HG03442 (cell line): ENCODE measurements around the gene ARHGAP25.

Experiments used
- ATAC-seq: cut with Tn5 transposase; IDR thresholded peaks from one replicate; pipeline ENCODE4 v1.9.1; 2021; ENCODE audit warnings: mild to moderate bottlenecking, moderate library complexity; ENCODE audit not compliant: unreplicated experiment

Gene ARHGAP25, protein sequence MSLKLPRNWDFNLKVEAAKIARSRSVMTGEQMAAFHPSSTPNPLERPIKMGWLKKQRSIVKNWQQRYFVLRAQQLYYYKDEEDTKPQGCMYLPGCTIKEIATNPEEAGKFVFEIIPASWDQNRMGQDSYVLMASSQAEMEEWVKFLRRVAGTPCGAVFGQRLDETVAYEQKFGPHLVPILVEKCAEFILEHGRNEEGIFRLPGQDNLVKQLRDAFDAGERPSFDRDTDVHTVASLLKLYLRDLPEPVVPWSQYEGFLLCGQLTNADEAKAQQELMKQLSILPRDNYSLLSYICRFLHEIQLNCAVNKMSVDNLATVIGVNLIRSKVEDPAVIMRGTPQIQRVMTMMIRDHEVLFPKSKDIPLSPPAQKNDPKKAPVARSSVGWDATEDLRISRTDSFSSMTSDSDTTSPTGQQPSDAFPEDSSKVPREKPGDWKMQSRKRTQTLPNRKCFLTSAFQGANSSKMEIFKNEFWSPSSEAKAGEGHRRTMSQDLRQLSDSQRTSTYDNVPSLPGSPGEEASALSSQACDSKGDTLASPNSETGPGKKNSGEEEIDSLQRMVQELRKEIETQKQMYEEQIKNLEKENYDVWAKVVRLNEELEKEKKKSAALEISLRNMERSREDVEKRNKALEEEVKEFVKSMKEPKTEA

DNA sequence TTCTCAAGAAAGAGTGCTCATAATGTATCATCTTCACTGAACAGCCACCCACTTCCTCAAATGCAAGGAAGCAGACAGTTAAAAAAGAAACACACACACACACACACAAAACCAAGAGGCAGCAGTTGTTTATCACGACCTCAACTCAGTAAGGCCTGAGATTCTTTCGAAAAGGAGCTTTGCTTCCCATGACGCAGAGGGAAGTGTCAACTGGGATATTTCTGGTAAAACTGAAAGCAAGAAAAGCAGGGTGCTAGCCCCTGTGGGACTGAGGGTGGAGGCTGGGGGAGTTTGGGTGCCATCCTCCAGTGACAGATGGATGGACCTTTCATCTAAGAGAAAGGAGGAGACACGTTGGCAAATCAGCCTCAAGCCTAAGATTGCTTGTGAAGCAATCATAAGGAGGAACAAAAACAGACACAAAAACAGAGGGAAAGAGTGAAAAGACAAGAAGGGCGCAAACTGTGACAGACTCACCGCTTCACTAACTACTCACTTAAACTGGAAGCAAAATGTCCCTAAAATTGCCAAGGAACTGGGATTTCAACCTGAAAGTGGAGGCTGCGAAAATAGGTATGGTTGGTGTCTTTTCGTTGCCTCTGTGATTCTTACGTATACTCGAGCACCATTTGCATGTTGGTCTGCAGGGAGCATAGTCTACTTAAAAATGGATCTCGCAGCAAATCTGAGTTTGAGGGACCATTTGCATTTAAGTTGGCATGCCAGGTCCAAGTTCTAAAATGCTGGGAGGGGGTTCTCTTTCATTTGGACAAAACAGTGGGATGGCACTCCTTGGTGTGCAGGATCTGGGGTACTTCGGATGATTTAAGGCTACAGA lies at the start of gene ARHGAP25:
Gene ARHGAP25, plus strand, starts transcription at position 124 of the 838 bp plus-strand sequence. Its CDS starts 389 bp downstream, at position 513.
- peak; percentile 48 for ATAC-seq

DNA sequence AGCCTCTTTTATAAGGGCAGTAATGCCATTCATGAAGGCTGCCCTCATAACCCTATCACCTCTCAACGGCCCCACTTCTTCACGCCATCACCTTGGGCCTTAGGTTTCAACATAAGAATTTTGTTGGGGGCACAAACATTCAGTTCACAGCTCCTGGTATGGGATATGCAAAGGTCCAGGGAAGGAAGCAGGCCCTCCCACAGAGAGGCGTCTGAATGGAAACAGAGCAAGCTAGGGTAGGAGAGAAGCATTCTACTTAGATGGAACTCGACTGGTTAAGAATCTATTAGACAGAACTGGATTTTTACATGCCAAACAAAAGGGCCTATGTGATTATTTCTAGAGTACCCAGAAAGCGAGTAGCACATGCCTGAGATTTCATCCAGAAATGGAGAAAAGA lies 48.4 kb upstream of the ARHGAP25 start:
- ATAC-seq, result no peak

DNA sequence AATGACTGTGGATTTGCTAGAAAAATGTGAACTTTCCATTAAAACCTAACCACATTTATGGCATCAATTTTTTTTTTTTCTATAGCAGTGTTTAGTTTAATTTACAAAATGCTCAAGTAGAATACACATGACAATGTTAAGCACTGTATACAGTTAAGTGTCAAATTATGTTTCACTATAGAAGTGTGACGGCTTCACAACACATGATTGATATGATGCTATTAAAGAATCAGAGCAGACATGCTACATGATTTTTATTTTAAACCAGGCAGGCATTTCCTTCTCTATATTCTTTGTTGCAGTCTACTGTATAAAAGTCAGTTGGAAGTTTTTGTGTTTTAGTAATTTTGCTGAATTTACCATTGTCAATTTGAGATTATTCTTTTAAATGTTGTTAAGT lies 47.6 kb upstream of the ARHGAP25 start:
- ATAC-seq, result no peak

DNA sequence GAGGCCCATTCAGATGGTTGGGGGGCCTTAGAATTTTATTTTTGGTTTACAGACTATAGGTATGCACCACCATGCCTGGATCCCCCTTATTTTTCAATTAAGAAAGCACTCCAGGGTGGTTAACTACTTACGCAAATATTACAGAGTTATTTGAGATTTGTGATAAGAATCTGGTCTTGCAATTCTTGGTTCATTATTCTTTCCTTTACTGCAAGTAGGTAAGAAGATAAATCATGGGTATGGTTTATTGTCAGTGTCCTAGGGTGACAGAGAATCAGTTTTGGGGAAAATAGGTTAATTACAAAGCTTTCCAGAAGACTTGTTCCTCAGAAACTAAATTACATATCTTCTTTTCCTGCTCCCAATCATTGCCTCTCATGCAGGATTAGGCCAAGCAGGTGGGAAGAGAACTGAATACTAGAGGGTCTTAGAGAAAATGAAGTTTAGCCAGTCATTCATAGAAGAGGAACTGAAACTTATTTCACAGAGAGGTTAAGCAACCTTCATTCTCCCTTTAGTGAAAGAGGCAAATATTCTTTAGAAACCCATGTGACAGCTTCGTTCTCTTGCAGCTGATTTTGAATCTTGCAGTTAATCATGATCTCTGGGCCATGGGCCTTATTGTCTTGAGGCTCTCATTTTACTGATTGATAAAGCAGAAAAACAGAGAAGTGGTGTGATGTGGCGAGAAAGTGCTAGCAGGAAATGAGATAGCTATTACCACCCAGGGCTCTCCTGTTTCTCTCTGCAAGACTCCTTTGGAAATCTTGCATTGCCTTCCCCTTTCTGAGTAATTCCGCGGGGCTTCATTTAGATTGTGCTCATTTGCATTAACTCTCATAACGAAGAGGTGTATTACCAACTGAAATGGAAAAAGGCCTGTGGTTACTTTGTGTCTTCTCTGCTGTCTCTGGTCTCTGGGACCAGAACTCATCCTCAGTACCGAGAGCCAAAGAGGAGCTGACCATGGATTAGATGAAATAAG lies 44.8 kb upstream of the ARHGAP25 start:
- ATAC-seq, result peak; percentile 90

DNA sequence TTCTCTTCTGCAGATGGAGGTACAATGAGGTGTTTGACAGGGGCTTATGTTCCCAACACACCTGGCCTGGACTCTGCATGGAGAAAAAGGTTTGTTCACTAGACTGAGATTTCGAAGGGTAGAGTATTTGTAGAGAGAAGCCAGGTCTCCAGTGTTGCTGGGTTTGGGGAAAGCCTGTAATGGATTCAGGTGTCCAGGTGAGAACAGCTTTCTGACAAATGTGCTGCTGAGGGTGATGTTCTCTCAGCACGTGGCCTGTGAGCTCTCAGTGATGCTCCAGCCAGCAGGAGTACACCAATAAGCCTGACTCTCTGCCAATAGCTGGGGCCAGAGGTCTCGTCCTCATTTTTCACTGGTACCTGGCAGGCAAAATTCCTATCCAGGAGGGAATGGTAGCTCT lies 43.8 kb upstream of the ARHGAP25 start:
- ATAC-seq, result no peak

DNA sequence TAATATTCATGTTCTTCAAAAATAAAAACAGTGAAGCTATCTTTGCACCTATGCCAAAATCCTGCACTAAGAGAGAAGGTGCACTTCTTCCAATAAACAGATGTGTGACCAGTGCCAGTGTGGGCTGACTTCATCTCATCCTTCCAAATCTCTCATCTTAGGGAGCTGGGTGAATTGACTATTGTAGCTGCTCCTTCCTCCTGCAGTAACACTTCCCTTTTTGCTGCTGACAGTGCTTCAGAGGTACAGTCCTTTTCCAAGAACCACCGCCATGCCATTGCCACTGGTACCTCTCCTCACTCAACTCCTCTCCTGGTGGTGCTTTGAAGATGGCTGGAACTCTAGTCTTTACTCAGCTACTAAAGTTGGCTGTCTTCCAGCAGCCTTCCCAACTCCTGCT lies 42.1 kb upstream of the ARHGAP25 start:
- no peak for ATAC-seq

DNA sequence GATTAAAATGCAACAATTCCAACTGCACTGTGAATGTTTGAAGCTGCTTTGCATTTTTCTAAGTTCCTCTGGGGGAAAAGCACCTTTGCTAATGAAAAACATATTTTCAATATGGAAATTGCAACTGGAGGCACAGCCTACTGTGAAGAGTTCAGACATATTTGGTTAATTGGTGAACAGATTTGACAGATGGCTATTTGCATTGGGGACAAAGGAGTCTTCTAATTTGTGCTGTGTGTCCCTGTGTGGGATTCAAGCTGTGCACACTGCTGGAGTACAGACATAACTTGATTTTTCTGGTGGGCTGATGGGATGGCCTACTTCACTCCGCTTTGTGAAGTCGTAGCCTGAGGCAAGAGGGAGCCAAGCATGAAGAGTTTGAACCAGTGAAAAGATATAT lies 40.7 kb upstream of the ARHGAP25 start:
- ATAC-seq, result no peak

DNA sequence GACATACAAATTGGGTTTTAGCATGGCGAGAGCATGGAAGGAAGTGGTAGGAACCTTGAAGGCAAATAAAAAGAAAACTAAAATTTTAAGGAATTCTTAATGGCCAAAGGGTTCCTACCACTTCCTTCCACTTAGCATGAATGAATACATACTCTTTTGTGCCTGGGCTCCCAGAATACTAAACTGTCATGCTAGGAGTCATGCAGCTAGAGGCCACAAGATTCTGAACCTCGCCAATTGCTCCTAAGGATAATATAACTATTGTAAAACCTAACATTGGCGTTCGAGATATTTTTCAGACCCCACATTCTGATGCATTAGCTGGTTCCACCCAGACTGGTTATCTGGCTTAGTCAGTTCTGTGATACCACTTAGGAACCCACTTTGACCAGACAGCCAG lies 38.6 kb upstream of the ARHGAP25 start:
- ATAC-seq, result no peak

DNA sequence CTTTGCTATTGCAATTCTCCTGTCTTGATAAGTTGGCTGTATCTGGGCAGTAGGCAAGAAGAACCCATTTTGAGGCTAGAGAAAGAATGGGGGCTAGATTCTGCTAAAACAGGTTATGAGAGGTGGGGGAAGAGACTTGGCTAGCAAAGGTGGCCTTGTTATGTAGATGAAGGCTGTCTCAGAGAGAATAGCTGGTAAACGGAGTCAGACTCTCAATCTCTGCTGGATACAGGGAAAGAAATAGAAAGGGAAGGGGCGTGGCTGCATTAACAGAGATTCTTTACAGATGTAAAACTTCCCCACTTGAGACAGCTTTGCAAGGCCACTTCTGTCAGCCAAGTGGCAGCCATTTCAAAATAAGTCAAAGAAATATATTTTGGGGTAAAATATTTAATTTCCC lies 38.1 kb upstream of the ARHGAP25 start:
- ATAC-seq, result no peak

DNA sequence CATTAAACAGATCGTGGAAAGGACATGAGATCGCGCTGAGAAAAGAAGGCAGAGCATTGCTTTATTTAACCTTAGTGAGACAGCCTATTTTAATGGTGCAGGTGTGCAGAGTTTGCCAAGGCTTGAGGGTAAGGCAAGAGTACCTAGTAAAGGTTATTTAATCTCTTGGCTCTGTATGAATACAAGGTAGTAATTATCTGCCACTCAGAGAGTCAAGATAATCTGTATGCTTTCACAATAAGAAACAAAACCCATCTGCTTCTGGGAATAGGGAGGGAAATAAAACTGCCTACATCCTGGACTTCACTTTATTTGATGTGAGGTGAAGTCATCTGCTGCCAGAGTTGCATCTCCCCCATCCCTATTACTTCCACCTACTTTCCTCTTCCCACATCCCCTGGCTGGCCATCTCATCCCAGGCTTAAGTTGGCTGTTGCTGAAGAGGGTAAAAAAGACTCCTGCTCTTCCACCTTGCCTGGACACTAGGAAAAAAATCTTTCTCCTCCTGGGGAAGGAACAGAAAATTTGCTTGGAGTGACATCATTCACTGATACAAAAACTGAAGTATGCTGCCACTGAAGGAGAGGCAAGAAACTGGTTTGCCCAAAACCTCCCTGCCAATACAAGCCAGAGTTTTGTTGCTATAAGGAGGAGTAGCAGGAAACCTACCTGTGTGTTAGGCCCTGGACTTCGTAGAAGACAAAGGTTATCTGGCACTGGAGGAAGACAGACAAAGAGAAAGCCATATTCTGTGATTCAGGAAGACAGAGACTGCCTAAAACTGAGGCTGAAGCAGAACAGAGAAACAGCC lies 35.8 kb upstream of the ARHGAP25 start:
- no peak for ATAC-seq

DNA sequence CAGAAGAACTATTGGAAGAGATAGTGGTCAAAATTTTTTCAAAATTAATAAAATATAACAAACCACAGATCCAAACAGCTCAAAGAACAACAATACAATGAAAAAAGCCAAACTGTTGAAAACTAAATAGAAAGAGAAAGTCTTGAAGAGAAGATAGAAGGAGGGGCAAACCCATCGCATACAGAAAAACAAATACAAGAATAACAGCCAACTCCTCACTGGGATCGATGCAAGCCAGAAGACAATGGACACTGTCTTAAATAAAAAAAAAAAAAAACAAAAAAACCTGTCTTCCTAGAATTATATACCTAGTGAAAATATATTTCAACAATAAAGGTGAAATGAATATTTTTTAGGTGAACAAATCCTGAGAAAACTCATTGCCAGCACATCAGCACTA lies 34.1 kb upstream of the ARHGAP25 start:
- ATAC-seq, result no peak

DNA sequence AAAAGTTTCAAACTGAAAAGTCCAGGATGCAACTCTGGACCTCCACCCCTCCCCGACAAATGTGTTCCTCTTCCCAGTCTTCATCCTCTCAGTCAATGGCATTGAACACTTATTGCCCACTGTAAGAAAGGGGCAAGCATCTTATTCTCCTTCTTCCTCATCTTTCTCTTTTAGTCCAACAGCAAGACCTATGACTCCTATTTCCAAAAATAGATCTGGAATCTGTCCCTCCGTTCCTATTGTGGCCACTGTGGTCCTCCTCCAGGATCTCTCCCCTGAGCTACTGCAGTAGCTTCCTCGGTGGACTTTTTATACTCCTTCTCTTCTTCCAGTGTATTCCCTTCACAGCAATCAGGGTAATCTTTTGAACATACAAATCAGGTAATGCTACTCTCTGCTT lies 28.0 kb upstream of the ARHGAP25 start:
- ATAC-seq, result no peak

DNA sequence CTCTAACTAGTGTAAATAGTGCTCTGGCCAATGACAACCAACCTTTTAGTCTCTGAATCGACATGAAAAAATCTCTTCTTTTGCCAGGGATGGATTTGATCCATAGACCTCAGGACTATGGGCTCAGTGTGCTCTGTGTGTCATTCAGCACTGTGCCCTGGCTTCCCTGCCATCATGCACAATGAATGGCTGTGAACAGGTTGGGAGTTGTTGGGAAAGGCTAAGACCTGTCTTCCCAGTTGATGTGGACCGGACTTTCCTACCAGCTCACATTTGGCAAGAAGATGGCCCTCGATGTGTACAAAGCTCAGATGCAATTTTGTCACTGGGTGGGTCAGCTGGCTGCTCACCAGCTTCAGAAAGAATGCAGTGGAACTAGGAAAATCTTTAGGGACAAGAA lies 26.0 kb upstream of the ARHGAP25 start:
- ATAC-seq, result no peak

DNA sequence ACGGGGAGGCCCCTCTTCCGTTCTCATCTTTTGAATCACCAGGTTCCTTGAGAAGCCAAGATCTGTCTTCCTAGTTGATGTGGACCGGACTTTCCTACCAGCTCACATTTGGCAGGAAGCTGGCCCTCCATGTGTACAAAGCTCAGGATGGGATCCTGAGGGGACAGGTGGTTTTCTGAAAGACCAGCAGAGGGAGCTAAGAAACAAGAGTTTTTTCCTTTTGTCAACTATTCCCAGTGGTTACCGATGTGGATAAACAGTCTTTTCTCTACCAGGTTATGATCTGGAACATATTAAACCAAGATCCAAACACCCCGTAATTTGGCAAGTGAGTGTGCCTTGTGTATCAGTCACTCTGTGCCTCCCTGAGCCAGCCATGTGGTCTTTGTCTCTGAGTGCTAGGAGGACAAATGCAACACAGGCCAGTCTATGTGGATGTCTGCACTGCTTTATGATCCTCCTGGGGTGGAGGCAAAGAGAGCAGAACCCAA lies 25.1 kb upstream of the ARHGAP25 start:
- no peak for ATAC-seq

DNA sequence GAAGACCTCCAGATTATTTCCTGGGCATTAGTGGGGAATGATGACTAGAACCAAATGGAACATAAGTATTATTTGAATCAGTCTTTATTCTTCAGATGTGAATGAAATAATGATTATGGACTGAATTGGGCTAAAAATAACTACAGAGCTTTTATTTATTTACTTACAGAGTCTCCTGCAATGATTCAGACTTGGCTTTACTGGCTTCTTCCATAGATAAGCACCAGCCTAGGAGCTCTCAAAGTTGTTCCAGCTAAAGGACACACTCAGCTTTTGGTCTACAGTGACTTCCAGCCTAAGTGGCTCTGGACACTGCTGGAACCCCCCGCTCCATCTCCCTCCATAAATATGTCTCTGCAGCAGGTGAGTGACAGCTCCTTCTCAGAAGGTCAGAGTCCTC lies 24.3 kb upstream of the ARHGAP25 start:
- ATAC-seq, result no peak

DNA sequence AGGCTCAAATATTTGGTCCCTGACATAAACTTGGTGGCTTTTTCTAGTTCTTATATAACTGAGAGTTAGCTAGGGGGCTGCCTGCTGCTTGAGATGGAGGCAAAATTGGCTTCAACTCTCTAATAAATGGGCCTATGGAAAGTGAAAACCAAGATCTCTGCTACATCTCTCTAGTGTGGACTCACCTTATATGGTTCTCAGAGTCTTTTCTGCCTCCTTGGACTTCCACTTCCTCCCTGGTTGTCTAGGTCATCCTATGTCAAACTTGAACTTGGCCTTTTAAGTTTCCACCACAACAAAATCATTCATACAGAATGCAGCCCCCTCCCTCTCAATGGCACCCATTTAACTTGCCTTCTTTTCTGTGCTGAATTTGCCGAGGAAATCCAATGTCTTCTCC lies 23.9 kb upstream of the ARHGAP25 start:
- ATAC-seq, result no peak

DNA sequence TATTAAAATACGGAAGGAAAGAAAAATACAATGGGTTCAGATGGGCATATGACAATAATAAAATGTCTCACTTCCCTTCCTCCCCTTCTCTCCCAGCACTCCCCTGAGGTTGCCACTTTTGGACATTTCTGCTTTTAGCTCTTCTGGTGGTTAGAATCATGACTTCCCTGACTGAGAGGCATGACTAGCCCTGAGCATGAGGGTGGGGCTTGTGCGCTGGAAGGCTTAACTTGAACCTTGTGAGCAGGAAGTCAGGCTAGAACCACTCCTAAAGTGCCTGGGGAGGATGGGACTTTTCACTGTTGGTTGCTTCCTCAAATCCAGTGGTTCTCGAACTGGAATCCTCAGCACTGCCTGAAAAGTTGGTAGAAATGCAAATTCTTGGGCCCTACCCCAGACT lies 19.7 kb upstream of the ARHGAP25 start:
- ATAC-seq, result peak; percentile 73

DNA sequence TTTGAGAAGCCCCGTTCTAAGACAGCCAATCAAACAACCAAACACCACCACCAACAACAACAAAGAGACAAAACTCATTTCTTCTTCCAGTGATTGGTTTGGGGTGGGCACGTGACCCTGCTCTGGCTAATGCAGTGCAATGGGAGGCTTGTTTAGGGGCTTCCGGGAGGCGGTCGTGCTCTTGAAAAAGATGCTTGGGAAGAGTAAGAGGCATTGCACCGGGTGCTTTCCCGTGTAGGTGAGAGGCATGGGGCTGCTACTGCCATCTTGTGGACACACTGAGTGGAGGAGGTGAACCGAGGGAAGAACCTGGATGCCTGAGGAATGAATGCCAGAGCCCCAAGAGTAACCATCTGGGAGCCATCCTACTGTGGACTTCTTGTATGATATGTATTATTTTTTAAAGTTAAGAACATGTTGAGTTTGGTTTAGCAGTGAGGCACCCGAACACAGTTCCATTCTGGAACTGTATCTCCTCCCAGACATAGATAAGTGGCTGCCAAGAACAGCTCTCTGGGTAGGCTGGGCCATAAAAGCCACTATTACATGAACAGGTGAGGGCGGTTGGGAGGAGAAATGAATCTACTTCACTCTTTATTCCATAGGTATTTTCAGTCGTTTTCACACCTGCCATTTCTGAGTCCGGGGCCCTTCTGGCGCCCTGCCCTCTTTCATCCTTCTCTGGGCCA lies 19.1 kb upstream of the ARHGAP25 start:
- ATAC-seq, result peak; percentile 59
